ENCODE data around the gene PPM1K. TPM values are rescaled to one million over a fixed set of nuclear protein-coding genes. Genes with fewer than 3 reads are reported as not detected.

PPM1K gene
- total RNA-seq = 10 to 100 TPM; 18.9 to 59.3 (median 38.2) TPM

DNA sequence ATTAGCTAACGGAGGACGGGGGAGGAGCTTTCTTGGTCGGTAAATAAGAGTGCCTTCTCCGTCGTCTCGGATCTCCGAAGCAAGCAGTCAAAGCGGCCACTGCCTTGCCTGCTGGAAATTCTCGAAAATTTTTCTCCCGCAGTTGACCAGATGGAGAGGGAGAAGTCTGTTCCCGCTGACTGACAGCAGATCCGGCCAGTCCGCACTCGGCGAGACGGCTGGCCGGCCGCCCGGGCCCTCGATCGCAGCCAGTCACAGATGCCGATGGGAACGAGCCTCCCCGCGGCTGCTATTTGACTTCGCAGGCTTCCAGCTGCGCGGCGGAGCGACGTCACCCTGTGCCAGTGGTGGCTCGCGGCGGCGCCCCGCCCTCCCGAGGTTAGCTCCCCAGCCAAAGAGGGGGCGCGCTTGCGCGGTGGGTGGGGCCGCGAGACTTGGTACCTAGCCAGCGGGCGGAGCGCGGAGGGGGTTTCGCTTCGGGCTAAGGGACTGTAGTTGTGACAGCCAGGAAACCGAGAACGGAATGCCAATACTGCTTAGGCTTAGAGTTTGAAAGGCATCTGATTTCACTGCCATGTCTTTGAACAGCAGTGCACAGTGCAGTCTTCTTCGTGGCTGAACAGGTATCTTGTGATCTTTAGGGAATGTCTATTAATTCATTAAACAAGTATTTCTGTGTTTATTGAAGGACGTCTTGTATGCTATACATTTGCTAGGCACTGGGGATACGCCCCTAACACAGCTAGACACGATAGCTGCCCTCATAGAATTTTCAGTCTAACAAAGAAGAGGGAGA is at the start of gene PPM1K:
TSS of gene PPM1K (minus strand) at position 123 of the 796 bp plus-strand sequence. CDS start 5,978 bp downstream, outside the sequence.
- Histone ChIP-seq H3K4me1 (peaks cover 0 to 65% (median 0%) of the 10 kb centered on the region in 3 donors), H3K27me3 (no peaks in the 10 kb centered on the region), H3K36me3 (no peaks in the 10 kb centered on the region), H3K4me3 (peak within 1 kb of the TSS; percentile 81 to 92), H3K27ac (peak within 1 kb of the TSS; percentile 99 to 100 (median 99)), H3K9me3 (no peaks in the 10 kb centered on the region)
- TF ChIP-seq, protein P1, sequence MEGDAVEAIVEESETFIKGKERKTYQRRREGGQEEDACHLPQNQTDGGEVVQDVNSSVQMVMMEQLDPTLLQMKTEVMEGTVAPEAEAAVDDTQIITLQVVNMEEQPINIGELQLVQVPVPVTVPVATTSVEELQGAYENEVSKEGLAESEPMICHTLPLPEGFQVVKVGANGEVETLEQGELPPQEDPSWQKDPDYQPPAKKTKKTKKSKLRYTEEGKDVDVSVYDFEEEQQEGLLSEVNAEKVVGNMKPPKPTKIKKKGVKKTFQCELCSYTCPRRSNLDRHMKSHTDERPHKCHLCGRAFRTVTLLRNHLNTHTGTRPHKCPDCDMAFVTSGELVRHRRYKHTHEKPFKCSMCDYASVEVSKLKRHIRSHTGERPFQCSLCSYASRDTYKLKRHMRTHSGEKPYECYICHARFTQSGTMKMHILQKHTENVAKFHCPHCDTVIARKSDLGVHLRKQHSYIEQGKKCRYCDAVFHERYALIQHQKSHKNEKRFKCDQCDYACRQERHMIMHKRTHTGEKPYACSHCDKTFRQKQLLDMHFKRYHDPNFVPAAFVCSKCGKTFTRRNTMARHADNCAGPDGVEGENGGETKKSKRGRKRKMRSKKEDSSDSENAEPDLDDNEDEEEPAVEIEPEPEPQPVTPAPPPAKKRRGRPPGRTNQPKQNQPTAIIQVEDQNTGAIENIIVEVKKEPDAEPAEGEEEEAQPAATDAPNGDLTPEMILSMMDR (IDR thresholded peaks at IDR 0.05) = peak in 2 of 4 experiments; percentile 33 to 38
- no peak for TF ChIP-seq EP300 (IDR thresholded peaks at IDR 0.05)
- peak; percentile 77 to 87 for TF ChIP-seq POLR2A (IDR thresholded peaks at IDR 0.05)
- peak; percentile 90 for TF ChIP-seq POLR2AphosphoS5 (IDR thresholded peaks at IDR 0.05)
- 0 to 1% methylated on average over 3 to 18 of the region's 55 CpGs for WGBS, 2 donors (ENCODE audit: low coverage in 1 of 2)
- ATAC-seq = peak; percentile 96

DNA sequence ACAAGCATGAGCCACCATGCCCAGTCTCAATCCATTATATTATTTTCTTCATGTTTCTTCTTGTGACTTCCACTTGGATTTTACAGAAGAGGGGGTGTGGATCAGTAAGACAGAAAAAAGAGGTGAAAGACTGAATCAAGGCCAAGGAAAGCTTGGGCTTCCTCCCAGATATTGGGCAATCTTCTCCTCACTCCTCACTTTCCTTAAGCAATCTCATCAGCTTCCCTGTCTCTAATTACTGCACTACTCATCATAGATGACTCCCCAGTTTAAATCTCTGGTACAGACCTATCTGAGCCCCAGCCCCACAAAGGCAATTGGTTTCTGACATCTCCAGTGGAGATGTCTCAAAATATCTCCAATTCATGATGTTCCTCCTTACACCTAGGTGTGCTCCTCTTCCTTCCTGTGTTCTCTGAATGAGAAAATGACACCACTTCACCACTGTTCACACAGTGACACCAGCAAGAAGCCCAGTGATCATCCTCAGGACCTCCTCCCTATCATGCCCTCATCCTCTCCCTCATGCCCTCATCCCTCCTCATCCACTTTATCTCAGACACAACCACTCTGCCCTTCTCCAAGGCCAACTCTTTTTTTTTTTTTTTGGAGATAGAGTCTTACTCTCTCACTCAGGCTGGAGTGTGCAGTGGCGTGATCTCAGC is 49.5 kb upstream of the PPM1K start:
- Histone ChIP-seq H3K4me3 (no peak overlapping the region), H3K9me3 (no peaks in the 10 kb centered on the region), H3K27me3 (no peaks in the 10 kb centered on the region), H3K27ac (no peak overlapping the region), H3K4me1 (no peaks in the 10 kb centered on the region), H3K36me3 (no peaks in the 10 kb centered on the region)
- ATAC-seq = peak; percentile 62
- no peak for TF ChIP-seq POLR2AphosphoS5 (IDR thresholded peaks at IDR 0.05)
- no peak for TF ChIP-seq POLR2A (IDR thresholded peaks at IDR 0.05)
- TF ChIP-seq EP300 (IDR thresholded peaks at IDR 0.05) = no peak
- TF ChIP-seq, protein P1 (IDR thresholded peaks at IDR 0.05) = no peak
- 100% methylated on average over 1 of the region's 1 CpG; no CpG with 5 or more reads in 1 of the 2 donors for WGBS, 2 donors (ENCODE audit: low coverage in 1 of 2)

GRCh38 chr4:88327665-88328064 is 43.3 kb upstream of the PPM1K start:
- TF ChIP-seq, protein P1 (IDR thresholded peaks at IDR 0.05) = no peak
- TF ChIP-seq EP300 (IDR thresholded peaks at IDR 0.05) (no peak), POLR2A (IDR thresholded peaks at IDR 0.05) (no peak), POLR2AphosphoS5 (IDR thresholded peaks at IDR 0.05) (no peak)
- Histone ChIP-seq H3K27me3 (no peaks in the 10 kb centered on the region), H3K4me1 (no peaks in the 10 kb centered on the region)

GRCh38 chr4:88320780-88321373 is 36.5 kb upstream of the PPM1K start:
- H3K27me3 ChIP-seq = no peaks in the 10 kb centered on the region
- H3K4me3 ChIP-seq = no peak overlapping the region
- no peaks in the 10 kb centered on the region for H3K36me3 ChIP-seq
- no peak overlapping the region for H3K27ac ChIP-seq
- H3K4me1 ChIP-seq = no peaks in the 10 kb centered on the region
- no peak for TF ChIP-seq POLR2A (IDR thresholded peaks at IDR 0.05)
- TF ChIP-seq, protein P1 (IDR thresholded peaks at IDR 0.05) = no peak
- no peak for TF ChIP-seq POLR2AphosphoS5 (IDR thresholded peaks at IDR 0.05)
- no peak for TF ChIP-seq EP300 (IDR thresholded peaks at IDR 0.05)
- 53 to 61% methylated on average over 4 to 5 of the region's 5 CpGs for WGBS, 2 donors (ENCODE audit: low coverage in 1 of 2)
- H3K9me3 ChIP-seq = no peaks in the 10 kb centered on the region
- no peak for ATAC-seq

More at GRCh38 chr4:88327665-88328064, 43.3 kb upstream of the PPM1K start:
- Histone ChIP-seq H3K27ac (no peak overlapping the region), H3K36me3 (no peaks in the 10 kb centered on the region), H3K9me3 (no peaks in the 10 kb centered on the region), H3K4me3 (no peak overlapping the region)
- WGBS, 2 donors (ENCODE audit: low coverage in 1 of 2) = 83% methylated on average over 1 of the region's 1 CpG; no CpG with 5 or more reads in 1 of the 2 donors
- ATAC-seq = no peak
